ENCODE measurements around the gene RPH3AL. TPM values are rescaled to one million over a fixed set of nuclear protein-coding genes. Genes with fewer than 3 reads are reported as not detected.

The RPH3AL gene
- polyA plus RNA-seq, 1 donor from 2014 or later, result 0.87 TPM

- Histone ChIP-seq H2AFZ (ENCODE audit: low read depth, low read length) (no peak overlapping the region), H3K9me2 (ENCODE audit: insufficient read depth, low read length) (no peaks in the 10 kb centered on the region), H3K9me3 (ENCODE audit: low read length) (peaks cover 12% of the 10 kb centered on the region), H3K4me3 (ENCODE audit: low read length) (no peak overlapping the region), H3K4me2 (ENCODE audit: low read length) (no peak overlapping the region), H3K79me2 (replicated peaks; ENCODE audit: insufficient read depth, low read length) (no peaks in the 10 kb centered on the region), H3K27ac (ENCODE audit: low read length) (no peak overlapping the region), H3K27me3 (ENCODE audit: insufficient read depth, low read depth, low read length) (no peaks in the 10 kb centered on the region), H3K36me3 (ENCODE audit: insufficient read depth, low read length) (no peaks in the 10 kb centered on the region), H3F3A (ENCODE audit: insufficient read depth, low read length, poor library complexity, severe bottlenecking) (no peaks in the 10 kb centered on the region), H3K9ac (ENCODE audit: low read length) (no peak overlapping the region), H4K20me1 (ENCODE audit: insufficient read depth) (no peaks in the 10 kb centered on the region)
- TF ChIP-seq EP300 (conservative IDR thresholded peaks at IDR 0.05; ENCODE audit: poor library complexity, severe bottlenecking) (no peak), EZH2 (IDR thresholded peaks at IDR 0.05; ENCODE audit: borderline replicate concordance, insufficient read depth, low read length, poor library complexity, severe bottlenecking) (no peak), POLR2AphosphoS5 (IDR thresholded peaks at IDR 0.05) (no peak), TAF1 (IDR thresholded peaks at IDR 0.05; ENCODE audit: low read depth) (no peak), RAD21 (conservative IDR thresholded peaks at IDR 0.05) (no peak)
Observed at GRCh38 chr17:265718-266117, 86.9 kb downstream of the RPH3AL start.

GRCh38 chr17:263773-264172, 88.8 kb downstream of the RPH3AL start:
- H3K4me3 ChIP-seq (ENCODE audit: low read length), result no peak overlapping the region

More at GRCh38 chr17:263773-264172, 88.8 kb downstream of the RPH3AL start:
- Histone ChIP-seq H4K20me1 (ENCODE audit: insufficient read depth) (no peaks in the 10 kb centered on the region), H3K27ac (ENCODE audit: low read length) (no peak overlapping the region), H3K9me3 (ENCODE audit: low read length) (peaks cover 12% of the 10 kb centered on the region), H3K4me2 (ENCODE audit: low read length) (no peak overlapping the region), H3K79me2 (replicated peaks; ENCODE audit: insufficient read depth, low read length) (no peaks in the 10 kb centered on the region), H3K9me2 (ENCODE audit: insufficient read depth, low read length) (no peaks in the 10 kb centered on the region), H3K27me3 (ENCODE audit: insufficient read depth, low read depth, low read length) (no peaks in the 10 kb centered on the region), H2AFZ (ENCODE audit: low read depth, low read length) (no peak overlapping the region), H3F3A (ENCODE audit: insufficient read depth, low read length, poor library complexity, severe bottlenecking) (no peaks in the 10 kb centered on the region), H3K9ac (ENCODE audit: low read length) (no peak overlapping the region), H3K36me3 (ENCODE audit: insufficient read depth, low read length) (no peaks in the 10 kb centered on the region)
- TF ChIP-seq, protein P1, sequence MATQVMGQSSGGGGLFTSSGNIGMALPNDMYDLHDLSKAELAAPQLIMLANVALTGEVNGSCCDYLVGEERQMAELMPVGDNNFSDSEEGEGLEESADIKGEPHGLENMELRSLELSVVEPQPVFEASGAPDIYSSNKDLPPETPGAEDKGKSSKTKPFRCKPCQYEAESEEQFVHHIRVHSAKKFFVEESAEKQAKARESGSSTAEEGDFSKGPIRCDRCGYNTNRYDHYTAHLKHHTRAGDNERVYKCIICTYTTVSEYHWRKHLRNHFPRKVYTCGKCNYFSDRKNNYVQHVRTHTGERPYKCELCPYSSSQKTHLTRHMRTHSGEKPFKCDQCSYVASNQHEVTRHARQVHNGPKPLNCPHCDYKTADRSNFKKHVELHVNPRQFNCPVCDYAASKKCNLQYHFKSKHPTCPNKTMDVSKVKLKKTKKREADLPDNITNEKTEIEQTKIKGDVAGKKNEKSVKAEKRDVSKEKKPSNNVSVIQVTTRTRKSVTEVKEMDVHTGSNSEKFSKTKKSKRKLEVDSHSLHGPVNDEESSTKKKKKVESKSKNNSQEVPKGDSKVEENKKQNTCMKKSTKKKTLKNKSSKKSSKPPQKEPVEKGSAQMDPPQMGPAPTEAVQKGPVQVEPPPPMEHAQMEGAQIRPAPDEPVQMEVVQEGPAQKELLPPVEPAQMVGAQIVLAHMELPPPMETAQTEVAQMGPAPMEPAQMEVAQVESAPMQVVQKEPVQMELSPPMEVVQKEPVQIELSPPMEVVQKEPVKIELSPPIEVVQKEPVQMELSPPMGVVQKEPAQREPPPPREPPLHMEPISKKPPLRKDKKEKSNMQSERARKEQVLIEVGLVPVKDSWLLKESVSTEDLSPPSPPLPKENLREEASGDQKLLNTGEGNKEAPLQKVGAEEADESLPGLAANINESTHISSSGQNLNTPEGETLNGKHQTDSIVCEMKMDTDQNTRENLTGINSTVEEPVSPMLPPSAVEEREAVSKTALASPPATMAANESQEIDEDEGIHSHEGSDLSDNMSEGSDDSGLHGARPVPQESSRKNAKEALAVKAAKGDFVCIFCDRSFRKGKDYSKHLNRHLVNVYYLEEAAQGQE (IDR thresholded peaks at IDR 0.05; ENCODE audit: borderline replicate concordance), result no peak
- TF ChIP-seq SMC3 (conservative IDR thresholded peaks at IDR 0.05; ENCODE audit: poor library complexity), result no peak
- TF ChIP-seq RAD21 (conservative IDR thresholded peaks at IDR 0.05), result no peak
- TF ChIP-seq TAF1 (IDR thresholded peaks at IDR 0.05; ENCODE audit: low read depth), result no peak
- TF ChIP-seq MXI1 (conservative IDR thresholded peaks at IDR 0.05; ENCODE audit: poor library complexity, severe bottlenecking), result no peak
- TF ChIP-seq EZH2 (IDR thresholded peaks at IDR 0.05; ENCODE audit: borderline replicate concordance, insufficient read depth, low read length, poor library complexity, severe bottlenecking), result no peak
- TF ChIP-seq, protein P2, sequence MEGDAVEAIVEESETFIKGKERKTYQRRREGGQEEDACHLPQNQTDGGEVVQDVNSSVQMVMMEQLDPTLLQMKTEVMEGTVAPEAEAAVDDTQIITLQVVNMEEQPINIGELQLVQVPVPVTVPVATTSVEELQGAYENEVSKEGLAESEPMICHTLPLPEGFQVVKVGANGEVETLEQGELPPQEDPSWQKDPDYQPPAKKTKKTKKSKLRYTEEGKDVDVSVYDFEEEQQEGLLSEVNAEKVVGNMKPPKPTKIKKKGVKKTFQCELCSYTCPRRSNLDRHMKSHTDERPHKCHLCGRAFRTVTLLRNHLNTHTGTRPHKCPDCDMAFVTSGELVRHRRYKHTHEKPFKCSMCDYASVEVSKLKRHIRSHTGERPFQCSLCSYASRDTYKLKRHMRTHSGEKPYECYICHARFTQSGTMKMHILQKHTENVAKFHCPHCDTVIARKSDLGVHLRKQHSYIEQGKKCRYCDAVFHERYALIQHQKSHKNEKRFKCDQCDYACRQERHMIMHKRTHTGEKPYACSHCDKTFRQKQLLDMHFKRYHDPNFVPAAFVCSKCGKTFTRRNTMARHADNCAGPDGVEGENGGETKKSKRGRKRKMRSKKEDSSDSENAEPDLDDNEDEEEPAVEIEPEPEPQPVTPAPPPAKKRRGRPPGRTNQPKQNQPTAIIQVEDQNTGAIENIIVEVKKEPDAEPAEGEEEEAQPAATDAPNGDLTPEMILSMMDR (IDR thresholded peaks at IDR 0.05; ENCODE audit: poor library complexity, severe bottlenecking), result no peak
- TF ChIP-seq POLR2AphosphoS5 (IDR thresholded peaks at IDR 0.05), result no peak
- no peak for TF ChIP-seq EP300 (conservative IDR thresholded peaks at IDR 0.05; ENCODE audit: poor library complexity, severe bottlenecking)

All from neural cell (in vitro differentiated cells).